Right ventricle myocardium superior (tissue), 1 donor: ENCODE measurements around the gene INO80. TPM values are rescaled to one million over a fixed set of nuclear protein-coding genes. Genes with fewer than 3 reads are reported as not detected.
"Not testable (repeated sequence)": the region's sequence is repeated elsewhere in the genome, so short reads cannot be mapped to it uniquely, and the experiment has no call there.

Experiments
- ATAC-seq: fragments of 200-7000 bp; cut with Tn5 transposase; one replicate; pipeline ENCODE4 v1.9.1; 2020; ENCODE audit warnings: mild to moderate bottlenecking; ENCODE audit not compliant: poor library complexity
- DNase-seq: peaks from one replicate; pipeline ENCODE4 v3.0.0-alpha.2; 2020
- intact Hi-C: fragments of 100-400 bp; cut with DNase I; formaldehyde crosslinking; loops from one replicate; pipeline ENCODE4 v1.11.2; 2022
- total RNA-seq: library from RNA; stranded (reverse); fragmentation: NEBNext Ultra II Directional; extraction: Animal tissue kit (Norgen Biotek cat#: 25700); gene quantifications from one replicate; pipeline ENCODE4 v1.2.1, GENCODE V29; 2021
- donor health status: DM: no; HTN: yes; CAD: no; lungs with severe emphysema.

Gene INO80
- total RNA-seq, 1 donor from 2014 or later = 9.4 TPM

GRCh38 chr15:40984964-40985363, 131.1 kb downstream of the INO80 start:
- intact Hi-C loops = loop anchor here (5.0 kb wide), 1 partner anchor 38 kb away; no protein-coding TSS in a partner anchor
- no peak for DNase-seq
- ATAC-seq = no peak

- no peak for ATAC-seq
- intact Hi-C loops = loop anchor here (5.0 kb wide), 1 partner anchor 37 kb away; no protein-coding TSS in a partner anchor
These were observed 131.7 kb downstream of the INO80 start for GRCh38 chr15:40984406-40984805.

GRCh38 chr15:40982855-40983254, 133.2 kb downstream of the INO80 start:
- ATAC-seq (no peak), DNase-seq (no peak)
- intact Hi-C loops = loop anchor here (5.0 kb wide), 1 partner anchor 36 kb away; no protein-coding TSS in a partner anchor

More at GRCh38 chr15:40984406-40984805, 131.7 kb downstream of the INO80 start:
- DNase-seq = no peak

- ATAC-seq = no peak
- DNase-seq = no peak
- intact Hi-C loops = loop anchor here (5.0 kb wide), 1 partner anchor 34 kb away; no protein-coding TSS in a partner anchor
These were observed 134.9 kb downstream of the INO80 start for GRCh38 chr15:40981186-40981585.

- DNase-seq (no peak), ATAC-seq (no peak)
- intact Hi-C loops = no loop called here
These were observed 137.5 kb downstream of the INO80 start for GRCh38 chr15:40978562-40978961.

- ATAC-seq = no peak
- intact Hi-C loops = no loop called here
These were observed 137.9 kb downstream of the INO80 start for GRCh38 chr15:40978141-40978540.

GRCh38 chr15:40976819-40977218, 139.3 kb downstream of the INO80 start:
- DNase-seq (no peak), ATAC-seq (no peak)
- intact Hi-C loops = no loop called here

More at GRCh38 chr15:40978141-40978540, 137.9 kb downstream of the INO80 start:
- DNase-seq = no peak

GRCh38 chr15:40974879-40975278, 141.2 kb downstream of the INO80 start:
- DNase-seq (no peak), ATAC-seq (no peak)
- intact Hi-C loops = no loop called here

DNA sequence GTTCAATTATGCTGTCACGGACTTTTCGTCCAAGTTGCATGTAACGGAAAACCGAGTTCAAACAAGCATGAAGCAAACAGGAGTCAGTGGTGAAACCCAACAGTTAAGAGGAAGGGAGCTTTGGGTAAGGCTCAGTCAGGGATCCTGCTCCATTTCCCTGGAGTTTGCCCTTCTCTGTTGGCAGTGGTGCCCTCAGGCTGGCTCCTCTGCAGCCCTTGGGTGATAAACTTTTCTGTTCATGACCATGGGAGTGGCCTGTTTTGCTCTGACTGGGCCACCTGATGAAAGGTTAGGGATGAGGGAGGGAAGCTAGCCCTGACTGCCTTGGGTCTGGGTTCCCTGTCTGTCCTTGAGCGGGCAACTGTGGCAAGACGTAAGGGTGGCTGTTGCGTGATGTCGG, 146.7 kb downstream of the INO80 start:
- no peak for ATAC-seq
- intact Hi-C loops = no loop called here
- no peak for DNase-seq

- intact Hi-C loops = no loop called here
- ATAC-seq = no peak
- no peak for DNase-seq
These were observed 147.6 kb downstream of the INO80 start for GRCh38 chr15:40968290-40969085.

DNA sequence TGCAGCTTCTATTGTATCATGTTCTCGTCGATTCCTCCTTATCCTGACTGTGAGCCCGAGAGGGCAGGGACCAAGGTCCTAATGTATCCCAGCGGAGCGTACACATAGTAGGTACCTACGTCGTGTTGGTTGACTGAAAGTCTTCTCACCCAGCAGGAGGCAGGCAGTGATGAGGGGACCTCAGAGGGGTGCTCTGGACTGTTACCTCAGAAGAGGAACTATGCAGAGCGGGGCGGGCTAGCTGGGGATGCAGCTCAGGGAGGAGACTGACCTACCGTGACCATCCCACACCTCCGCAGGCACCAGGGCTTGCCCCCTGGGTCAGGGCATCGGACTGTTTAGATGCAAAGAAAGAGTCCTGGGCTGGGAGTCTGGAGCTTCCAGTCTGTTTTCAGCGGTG, 151.4 kb downstream of the INO80 start:
- intact Hi-C loops = no loop called here
- ATAC-seq = no peak
- no peak for DNase-seq

GRCh38 chr15:40964006-40964405, 152.1 kb downstream of the INO80 start:
- no peak for ATAC-seq
- intact Hi-C loops = no loop called here

DNA sequence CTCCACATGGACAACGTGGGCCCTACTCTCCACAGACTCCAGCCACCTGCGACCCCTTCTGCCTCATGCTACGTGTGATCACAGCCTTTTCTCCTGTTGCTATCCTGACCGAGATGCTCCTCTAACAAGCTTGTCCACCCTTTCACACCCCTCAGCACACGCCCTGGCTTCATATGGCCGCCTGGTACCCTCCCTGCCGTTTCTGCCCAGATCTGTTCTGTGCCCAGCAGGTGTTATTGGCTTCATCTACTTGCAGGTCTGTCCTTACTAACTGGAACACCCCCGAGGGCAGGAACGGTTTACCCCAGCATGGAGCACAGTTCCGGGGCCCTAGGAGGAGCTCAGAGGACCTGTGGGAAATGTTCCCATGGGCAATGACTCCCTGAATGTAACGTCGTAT, 152.9 kb downstream of the INO80 start:
- intact Hi-C loops = no loop called here
- DNase-seq = no peak

More at GRCh38 chr15:40964006-40964405, 152.1 kb downstream of the INO80 start:
- no peak for DNase-seq

GRCh38 chr15:40962317-40962716, 153.8 kb downstream of the INO80 start:
- intact Hi-C loops, DNase-seq, ATAC-seq: not testable (repeated sequence)

More for the DNA sequence above, 152.9 kb downstream of the INO80 start:
- no peak for ATAC-seq

GRCh38 chr15:40961740-40962139, 154.3 kb downstream of the INO80 start:
- ATAC-seq, DNase-seq, intact Hi-C loops: not testable (repeated sequence)

DNA sequence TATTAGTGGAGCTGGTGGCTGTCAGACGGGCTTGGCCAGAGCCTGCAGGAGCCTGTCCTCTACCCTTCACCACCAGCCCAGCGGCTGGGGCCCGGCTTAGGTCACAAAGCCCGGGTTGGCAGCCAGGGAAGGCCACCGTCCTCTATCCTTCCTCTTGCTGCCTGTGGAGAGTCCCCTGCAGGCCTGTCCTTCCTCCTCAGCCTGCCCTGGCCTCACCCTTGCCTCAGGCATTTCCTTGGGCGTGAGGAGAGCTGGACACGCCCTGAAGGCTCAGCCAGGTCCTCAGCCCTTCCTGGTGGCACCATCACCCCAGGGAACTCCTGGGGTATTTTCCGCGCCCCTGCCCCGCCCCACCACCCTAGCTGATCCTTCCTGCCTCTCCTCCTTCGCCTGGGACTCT, 155.2 kb downstream of the INO80 start:
- DNase-seq = no peak
- intact Hi-C loops = no loop called here
- ATAC-seq = no peak

DNA sequence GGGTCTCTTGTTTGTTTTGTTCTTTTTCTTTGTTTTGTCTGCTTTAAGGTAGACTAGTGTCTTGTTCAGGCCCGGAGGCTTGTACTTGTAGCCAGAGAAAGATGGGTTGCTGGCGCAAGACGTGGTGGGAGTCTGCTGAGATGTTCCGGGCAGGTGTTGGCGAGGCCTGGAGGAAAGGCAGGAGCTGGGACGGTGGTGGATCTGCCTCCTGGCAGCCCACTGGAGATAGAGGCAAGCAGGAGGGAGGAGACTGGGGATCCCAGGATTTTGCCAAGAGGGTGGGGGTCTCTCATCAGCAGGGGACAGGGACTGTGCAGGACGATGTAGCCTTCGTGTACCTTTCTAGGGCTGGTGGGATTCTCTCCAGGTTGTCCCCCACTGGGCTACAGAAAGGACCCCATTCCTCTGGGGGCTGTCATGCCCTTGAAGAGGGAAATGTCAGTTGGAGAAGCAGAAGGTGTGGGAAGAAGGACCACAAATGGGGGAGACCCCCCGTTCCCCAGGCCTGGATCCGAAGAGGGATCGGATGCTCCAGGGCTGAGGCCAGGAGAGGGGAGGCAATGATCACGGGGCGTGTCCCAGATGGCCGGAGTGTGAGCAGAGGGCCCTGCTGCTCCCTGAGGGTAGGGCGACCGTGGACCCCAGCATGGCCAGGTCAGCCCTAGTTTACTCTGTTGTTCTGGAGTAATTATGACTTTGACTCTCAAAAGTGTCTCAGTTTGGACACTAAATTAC, 155.8 kb downstream of the INO80 start:
- intact Hi-C loops = no loop called here
- no peak for DNase-seq
- ATAC-seq = no peak

GRCh38 chr15:40959331-40960141, 156.5 kb downstream of the INO80 start:
- intact Hi-C loops = no loop called here
- DNase-seq = peak; percentile 20
- no peak for ATAC-seq

- ATAC-seq (no peak), DNase-seq (peak; percentile 25)
- intact Hi-C loops = no loop called here
These were observed 157.4 kb downstream of the INO80 start for GRCh38 chr15:40958723-40959122.
